PC-3 (cell line): ENCODE measurements around the gene ZNF445. TPM values are rescaled to one million over a fixed set of nuclear protein-coding genes. Genes with fewer than 3 reads are reported as not detected.

Source experiments
- ATAC-seq: fragments of 200-7000 bp; cut with Tn5 transposase; 2 replicates; pipeline ENCODE4 v1.9.1; 2020; ENCODE audit warnings: mild to moderate bottlenecking, moderate library complexity
- BruUV-seq: library from RNA; stranded (reverse); fragments of 400-500 nt; replicated peaks from 2 replicates; lab custom pipeline; 2021; lab: Mats Ljungman, UMichigan
- CTCF ChIA-PET: fragments of 300-600 bp; sonication (Branson Sonifier 250); formaldehyde crosslinking; loops from one replicate; lab custom pipeline; 2022; ENCODE audit warnings: antibody characterized with exemption; lab: Charles Lee
- POLR2A ChIA-PET: fragments of 300-600 bp; sonication (Branson Sonifier 250); formaldehyde crosslinking; loops from one replicate; lab custom pipeline; 2022; ENCODE audit warnings: antibody characterized with exemption; ENCODE audit not compliant: unreplicated experiment; lab: Charles Lee
- DNase-seq: peaks from one replicate; pipeline ENCODE4 v3.0.0-alpha.2; 2015
- H2AFZ ChIP-seq: fragments of 300-600 bp; sonication (generic); 2 replicates; pipeline ENCODE4 v1.6.0; 2016; ENCODE audit warnings: antibody characterized with exemption, low read length
- H3F3A ChIP-seq: fragments of 300-600 bp; sonication (generic); one replicate; pipeline ENCODE4 v1.6.0; 2017; ENCODE audit warnings: antibody characterized with exemption, low read length, control low read depth, mild to moderate bottlenecking; ENCODE audit not compliant: unreplicated experiment
- H3K27ac ChIP-seq: fragments of 300-600 bp; sonication (generic); 2 replicates; pipeline ENCODE4 v1.5.1; 2016; ENCODE audit warnings: mild to moderate bottlenecking, low read length
- H3K27me3 ChIP-seq: fragments of 300-600 bp; sonication (generic); 2 replicates; pipeline ENCODE4 v1.6.1; 2016; ENCODE audit warnings: low read length, mixed read lengths
- H3K36me3 ChIP-seq: fragments of 300-600 bp; sonication (generic); 2 replicates; pipeline ENCODE4 v1.6.1; 2016; ENCODE audit warnings: low read depth, mixed run types, low read length, mixed read lengths
- H3K4me1 ChIP-seq: fragments of 300-600 bp; sonication (generic); 2 replicates; pipeline ENCODE4 v1.5.1; 2016; ENCODE audit warnings: low read length; ENCODE audit not compliant: insufficient read depth
- H3K4me2 ChIP-seq: fragments of 300-600 bp; sonication (generic); 2 replicates; pipeline ENCODE4 v1.6.0; 2016; ENCODE audit warnings: low read length
- H3K4me3 ChIP-seq: fragments of 300-600 bp; sonication (generic); 2 replicates; pipeline ENCODE4 v1.5.1; 2016; ENCODE audit warnings: mild to moderate bottlenecking, low read length, mixed read lengths
- H3K79me2 ChIP-seq: fragments of 300-600 bp; sonication (generic); 2 replicates; pipeline ENCODE4 v1.6.1; 2017; ENCODE audit warnings: low read length, mixed read lengths
- H3K9ac ChIP-seq: fragments of 300-600 bp; sonication (generic); 2 replicates; pipeline ENCODE4 v1.6.0; 2016; ENCODE audit warnings: mild to moderate bottlenecking, low read length
- H3K9me2 ChIP-seq: fragments of 300-600 bp; sonication (generic); replicated peaks from 2 replicates; pipeline ENCODE4 v1.6.1; 2016; ENCODE audit warnings: mixed run types, low read length, mixed read lengths
- H3K9me3 ChIP-seq: fragments of 300-600 bp; sonication (generic); 2 replicates; pipeline ENCODE4 v1.6.1; 2016; ENCODE audit warnings: low read length, mixed read lengths
- H4K20me1 ChIP-seq: fragments of 300-600 bp; sonication (generic); 2 replicates; pipeline ENCODE4 v1.6.1; 2016; ENCODE audit warnings: low read length, mixed read lengths
- EZH2 ChIP-seq: fragments of 300-600 bp; sonication (generic); IDR thresholded peaks from one replicate; pipeline ENCODE4 v1.6.1; 2017; ENCODE audit warnings: antibody characterized with exemption, mild to moderate bottlenecking, low read length; ENCODE audit not compliant: unreplicated experiment
- EZH2phosphoT487 ChIP-seq: fragments of 300-600 bp; sonication (generic); IDR thresholded peaks from 2 replicates; pipeline ENCODE4 v1.6.1; 2018; ENCODE audit warnings: mild to moderate bottlenecking, antibody characterized with exemption, low read length, borderline replicate concordance
- intact Hi-C: fragments of 100-400 bp; cut with micrococcal nuclease; formaldehyde crosslinking; loops from 2 replicates; pipeline ENCODE4 v1.9.0; 2023
- total RNA-seq: library from RNA; depleted of rRNA; stranded (reverse); fragments of >200 nt; gene quantifications from 2 replicates; pipeline ENCODE4 v1.2.3, GENCODE V29; 2014; rRNA removed
- TF ChIP-seq, protein P1 (sequence below): fragments of 300-600 bp; sonication (generic); conservative IDR thresholded peaks from 2 replicates; pipeline ENCODE4 v1.5.1; 2017; ENCODE audit warnings: antibody characterized with exemption, low read depth, mild to moderate bottlenecking, low read length

ZNF445 gene
- total RNA-seq, 1 experiment from 2014 or later = 8.2 TPM

DNA sequence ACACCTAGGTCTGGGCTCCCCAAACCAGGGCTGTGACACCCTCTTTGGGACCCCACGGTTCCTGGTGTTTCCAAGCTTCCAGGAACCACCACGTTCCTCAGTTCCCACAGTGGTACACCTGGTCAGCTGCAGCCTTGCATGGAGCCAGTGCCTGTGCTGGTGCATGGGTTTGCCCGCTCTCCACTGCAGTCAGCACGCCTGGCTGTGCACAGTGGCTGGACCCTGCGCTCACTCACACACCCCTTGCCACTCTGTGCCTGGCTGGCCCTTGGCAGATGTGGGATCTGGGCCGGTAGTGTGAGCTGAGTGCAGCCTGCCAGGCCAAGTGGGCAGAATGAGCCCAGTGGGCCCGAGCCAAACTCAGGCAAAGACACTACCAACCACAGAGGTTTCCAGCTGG lies 90.1 kb downstream of the ZNF445 start:
- Histone ChIP-seq H3K27me3 (no peaks in the 10 kb centered on the region), H3K9me3 (no peaks in the 10 kb centered on the region), H3K4me3 (no peak overlapping the region), H4K20me1 (no peaks in the 10 kb centered on the region), H3K36me3 (peaks cover 5% of the 10 kb centered on the region; the same call in 1 of the 2 replicates), H2AFZ (no peak overlapping the region), H3F3A (no peaks in the 10 kb centered on the region), H3K9ac (no peak overlapping the region), H3K4me1 (no peaks in the 10 kb centered on the region), H3K4me2 (no peak overlapping the region), H3K9me2 (no peaks in the 10 kb centered on the region), H3K79me2 (no peaks in the 10 kb centered on the region), H3K27ac (no peak overlapping the region)
- DNase-seq (no peak), ATAC-seq (no peak)
- intact Hi-C loops = no loop called here
- CTCF ChIA-PET = no interaction called here
- TF ChIP-seq EZH2 = no peak
- no peak for TF ChIP-seq EZH2phosphoT487
- TF ChIP-seq, protein P1, sequence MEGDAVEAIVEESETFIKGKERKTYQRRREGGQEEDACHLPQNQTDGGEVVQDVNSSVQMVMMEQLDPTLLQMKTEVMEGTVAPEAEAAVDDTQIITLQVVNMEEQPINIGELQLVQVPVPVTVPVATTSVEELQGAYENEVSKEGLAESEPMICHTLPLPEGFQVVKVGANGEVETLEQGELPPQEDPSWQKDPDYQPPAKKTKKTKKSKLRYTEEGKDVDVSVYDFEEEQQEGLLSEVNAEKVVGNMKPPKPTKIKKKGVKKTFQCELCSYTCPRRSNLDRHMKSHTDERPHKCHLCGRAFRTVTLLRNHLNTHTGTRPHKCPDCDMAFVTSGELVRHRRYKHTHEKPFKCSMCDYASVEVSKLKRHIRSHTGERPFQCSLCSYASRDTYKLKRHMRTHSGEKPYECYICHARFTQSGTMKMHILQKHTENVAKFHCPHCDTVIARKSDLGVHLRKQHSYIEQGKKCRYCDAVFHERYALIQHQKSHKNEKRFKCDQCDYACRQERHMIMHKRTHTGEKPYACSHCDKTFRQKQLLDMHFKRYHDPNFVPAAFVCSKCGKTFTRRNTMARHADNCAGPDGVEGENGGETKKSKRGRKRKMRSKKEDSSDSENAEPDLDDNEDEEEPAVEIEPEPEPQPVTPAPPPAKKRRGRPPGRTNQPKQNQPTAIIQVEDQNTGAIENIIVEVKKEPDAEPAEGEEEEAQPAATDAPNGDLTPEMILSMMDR = no peak
- BruUV-seq = no TSS peak
- POLR2A ChIA-PET = no interaction called here

Other genes starting within 250 kb of the ZNF445 start
- not detected in 2 replicates for gene TOPAZ1, start 235.8 kb downstream of the ZNF445 start, total RNA-seq
- gene TCAIM, start 138.9 kb downstream of the ZNF445 start, total RNA-seq = 19.1 and 20.2 TPM in 2 replicates
- not detected in 2 replicates for gene ZKSCAN7, start 77.5 kb upstream of the ZNF445 start, total RNA-seq
- not detected in 2 replicates for gene ZNF660, start 107.3 kb upstream of the ZNF445 start, total RNA-seq
- gene ZNF197, start 147.4 kb upstream of the ZNF445 start, total RNA-seq = 9.6 and 10.4 TPM in 2 replicates
- gene ZNF35, start 171.1 kb upstream of the ZNF445 start, total RNA-seq = 12.0 and 12.4 TPM in 2 replicates
- not detected in 2 replicates for gene ZNF502, start 235.0 kb upstream of the ZNF445 start, total RNA-seq